ENCODE data around the gene MRPL14. TPM values are rescaled to one million over a fixed set of nuclear protein-coding genes. Genes with fewer than 3 reads are reported as not detected.

The MRPL14 gene
- total RNA-seq (2022) (98.9 and 103 TPM in 2 replicates), Bru-seq, nascent RNA (percentile 94 among the genes with signal in this experiment), BruChase-seq, experiment 1, labeled RNA remaining after a 6-hour chase (percentile 91 among the genes with signal in this experiment), BruChase-seq, experiment 2, labeled RNA remaining after a 2-hour chase (percentile 91 among the genes with signal in this experiment)
- long read RNA-seq, transcript MRPL14-201 (3 exons, 959 nt): major isoform, 302 of 333 reads
- long read RNA-seq, partial matches to known transcripts: 8 of 333 reads
- long read RNA-seq, other reads (novel, unspliced or antisense): 23 of 333 reads

- peak; percentile 96 for DNase-seq
- intact Hi-C loops (cut with micrococcal nuclease; ENCODE audit: unreplicated experiment): no loop called here
- H3K9me3 Mint-ChIP-seq (ENCODE audit: low read depth, unreplicated experiment): no peaks in the 10 kb centered on the region
- peak within 1 kb of the TSS; percentile 96 for H3K4me3 Mint-ChIP-seq (ENCODE audit: low read depth, unreplicated experiment)
- no peaks in the 10 kb centered on the region for H3K27me3 Mint-ChIP-seq (ENCODE audit: unreplicated experiment)
- peak within 1 kb of the TSS; percentile 95 for H3K27ac Mint-ChIP-seq (ENCODE audit: unreplicated experiment)
- peaks cover 55% of the 10 kb centered on the region for H3K36me3 Mint-ChIP-seq (ENCODE audit: insufficient read depth, unreplicated experiment)
- TF ChIP-seq CTCF (IDR thresholded peaks at IDR 0.05; ENCODE audit: unreplicated experiment): no peak
- H3K4me1 Mint-ChIP-seq (ENCODE audit: low read depth, unreplicated experiment): peaks cover 66% of the 10 kb centered on the region
- BruUV-seq (replicated peaks): no TSS peak
- CTCF ChIA-PET: interaction anchor here (0.5 to 1.2 kb wide), 9 partner anchors 10 to 711 kb away, joined by 3 to 7 read pairs (median 4); no protein-coding TSS in a partner anchor
These were observed at the start of gene MRPL14, which contains the start of gene TMEM63B for GRCh38 chr6:44127186-44128019. Gene MRPL14 (minus strand): TSS chr6:44127452. CDS start chr6:44116611, 10,841 bp downstream. Gene TMEM63B (plus strand): TSS chr6:44127554. CDS start chr6:44134585, 7,031 bp downstream.

DNA sequence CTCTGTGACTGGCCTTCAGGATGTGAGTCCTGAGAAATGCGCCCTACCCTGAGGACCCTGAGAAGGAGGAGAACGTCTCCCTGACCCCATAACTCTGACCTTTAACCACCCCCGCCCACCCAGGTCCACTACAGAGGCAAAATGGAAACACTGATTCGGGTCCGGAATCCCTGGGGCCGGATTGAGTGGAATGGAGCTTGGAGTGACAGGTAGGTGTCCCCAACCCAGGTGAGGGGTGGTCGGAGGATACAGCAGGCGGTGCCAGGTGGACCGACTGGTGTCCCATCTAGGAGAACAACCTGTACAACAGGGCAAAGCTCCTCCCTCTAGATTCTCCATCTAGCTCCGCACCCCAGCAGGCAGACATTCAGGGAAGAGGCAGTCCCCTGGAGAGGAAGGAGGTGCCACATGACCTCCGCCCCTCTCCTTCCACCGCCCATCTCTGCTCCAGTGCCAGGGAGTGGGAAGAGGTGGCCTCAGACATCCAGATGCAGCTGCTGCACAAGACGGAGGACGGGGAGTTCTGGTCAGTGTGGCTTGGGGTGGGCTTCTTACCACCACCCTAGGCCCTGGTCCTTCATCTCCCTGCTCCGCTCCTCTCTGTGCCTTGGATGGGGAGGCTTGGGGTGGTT is 49.0 kb upstream of the MRPL14 start:
- CTCF ChIA-PET: interaction anchor here (0.7 kb wide), 1 partner anchor 57 kb away, joined by 3 read pairs; no protein-coding TSS in a partner anchor
- peaks cover 28% of the 10 kb centered on the region for H3K27me3 Mint-ChIP-seq (ENCODE audit: unreplicated experiment)

DNA sequence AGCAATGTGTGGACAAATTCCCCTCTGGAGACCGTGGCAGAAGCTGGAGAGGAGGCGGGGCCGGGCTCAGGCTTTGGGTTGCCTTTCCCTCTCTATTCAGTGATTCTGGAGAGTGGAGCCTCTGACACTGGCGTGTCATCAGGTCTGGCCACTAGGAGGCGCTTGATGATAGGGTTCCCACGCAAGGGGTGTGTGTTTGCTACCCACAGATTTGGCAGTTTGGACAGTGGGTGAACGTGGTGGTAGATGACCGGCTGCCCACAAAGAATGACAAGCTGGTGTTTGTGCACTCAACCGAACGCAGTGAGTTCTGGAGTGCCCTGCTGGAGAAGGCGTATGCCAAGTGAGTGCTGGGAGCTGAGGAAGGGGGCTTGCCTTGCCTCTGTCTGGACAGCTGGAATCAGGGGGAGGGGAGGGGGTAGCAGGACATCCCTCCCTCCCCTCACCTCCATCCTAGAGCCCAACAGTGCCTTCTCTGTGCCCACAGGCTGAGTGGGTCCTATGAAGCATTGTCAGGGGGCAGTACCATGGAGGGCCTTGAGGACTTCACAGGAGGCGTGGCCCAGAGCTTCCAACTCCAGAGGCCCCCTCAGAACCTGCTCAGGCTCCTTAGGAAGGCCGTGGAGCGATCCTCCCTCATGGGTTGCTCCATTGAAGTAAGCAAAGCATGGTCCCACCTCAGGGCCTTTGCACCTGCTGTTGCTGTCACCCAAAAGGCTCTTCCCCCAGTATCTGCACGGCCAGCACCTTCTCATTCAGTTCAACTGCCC is 45.7 kb upstream of the MRPL14 start:
- no peak overlapping the region for H3K27ac Mint-ChIP-seq (ENCODE audit: unreplicated experiment)
- peaks cover 50% of the 10 kb centered on the region for H3K27me3 Mint-ChIP-seq (ENCODE audit: unreplicated experiment)
- H3K4me3 Mint-ChIP-seq (ENCODE audit: low read depth, unreplicated experiment): no peak overlapping the region
- no TSS peak for BruUV-seq (replicated peaks)
- H3K36me3 Mint-ChIP-seq (ENCODE audit: insufficient read depth, unreplicated experiment): no peaks in the 10 kb centered on the region
- TF ChIP-seq CTCF (IDR thresholded peaks at IDR 0.05; ENCODE audit: unreplicated experiment): peak; percentile 95
- DNase-seq: peak; percentile 90
- peaks cover 11% of the 10 kb centered on the region for H3K4me1 Mint-ChIP-seq (ENCODE audit: low read depth, unreplicated experiment)
- CTCF ChIA-PET: interaction anchor here (0.7 to 1.8 kb wide), 13 partner anchors 12 to 167 kb away, joined by 3 to 12 read pairs (median 3); partner anchors contain the start of genes HSP90AB1 and SLC35B2
- intact Hi-C loops (cut with micrococcal nuclease; ENCODE audit: unreplicated experiment): loop anchor here (1.0 to 5.0 kb wide), 3 partner anchors 44 to 165 kb away; partner anchors contain the start of gene MYMX
- no peaks in the 10 kb centered on the region for H3K9me3 Mint-ChIP-seq (ENCODE audit: low read depth, unreplicated experiment)

More for the DNA sequence above, 49.0 kb upstream of the MRPL14 start:
- DNase-seq: no peak
- no peak overlapping the region for H3K27ac Mint-ChIP-seq (ENCODE audit: unreplicated experiment)
- H3K4me1 Mint-ChIP-seq (ENCODE audit: low read depth, unreplicated experiment): peaks cover 22% of the 10 kb centered on the region
- H3K36me3 Mint-ChIP-seq (ENCODE audit: insufficient read depth, unreplicated experiment): no peaks in the 10 kb centered on the region
- no peak for TF ChIP-seq CTCF (IDR thresholded peaks at IDR 0.05; ENCODE audit: unreplicated experiment)
- no TSS peak for BruUV-seq (replicated peaks)
- intact Hi-C loops (cut with micrococcal nuclease; ENCODE audit: unreplicated experiment): no loop called here
- H3K4me3 Mint-ChIP-seq (ENCODE audit: low read depth, unreplicated experiment): no peak overlapping the region
- no peaks in the 10 kb centered on the region for H3K9me3 Mint-ChIP-seq (ENCODE audit: low read depth, unreplicated experiment)

Data from Calu3 (cell line).